GM19035 (cell line): ENCODE measurements around the gene MERTK.
"Not testable (repeated sequence)": the region's sequence is repeated elsewhere in the genome, so short reads cannot be mapped to it uniquely, and the experiment has no call there.

Source experiments
- ATAC-seq: cut with Tn5 transposase; IDR thresholded peaks from one replicate; pipeline ENCODE4 v1.9.1; 2021; ENCODE audit not compliant: unreplicated experiment

The MERTK gene

GRCh38 chr2:111909079-111909478 lies 10.7 kb downstream of the MERTK start:
- no peak for ATAC-seq

DNA sequence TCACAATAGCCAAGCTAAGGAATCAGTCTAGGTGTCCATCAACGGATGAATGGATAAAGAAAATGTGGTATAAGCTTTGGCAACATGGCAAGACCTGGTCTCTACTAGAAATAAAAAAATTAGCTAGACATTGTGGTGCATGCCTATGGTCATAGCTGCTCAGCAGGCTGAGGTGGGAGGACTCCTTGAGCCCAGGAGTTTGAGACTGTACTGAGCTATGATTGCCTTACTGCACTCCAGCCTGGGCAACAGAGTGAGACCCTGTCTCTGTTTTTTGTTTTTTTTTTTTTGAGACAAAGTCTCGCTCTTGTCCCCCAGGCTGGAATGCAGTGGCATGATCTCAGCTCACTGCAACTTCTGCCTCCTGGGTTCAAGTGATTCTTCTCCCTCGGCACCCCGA lies 11.6 kb downstream of the MERTK start:
- ATAC-seq, result not testable (repeated sequence)

- no peak for ATAC-seq
Measured at GRCh38 chr2:111910609-111911277, 12.3 kb downstream of the MERTK start.

GRCh38 chr2:111911295-111911977 lies 13.0 kb downstream of the MERTK start:
- not testable (repeated sequence) for ATAC-seq

DNA sequence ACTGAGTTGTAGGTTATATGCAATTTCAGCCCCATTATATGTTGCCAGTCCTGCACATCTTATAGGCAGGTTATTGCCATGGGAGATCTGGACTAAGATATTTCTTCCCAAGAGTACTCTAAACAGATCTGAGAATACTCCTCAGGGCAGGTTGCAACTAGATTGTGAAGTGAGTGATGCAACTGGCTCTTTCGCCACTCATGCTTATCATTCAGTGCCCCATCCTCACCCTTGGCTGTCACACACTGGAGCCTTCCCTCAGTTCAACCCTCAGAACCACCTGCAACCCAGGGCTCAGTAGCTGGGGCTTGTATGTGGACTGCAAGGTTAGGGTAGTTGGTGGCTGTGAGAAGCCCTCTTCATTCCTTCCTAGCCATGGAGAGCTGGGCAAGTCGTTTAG lies 14.1 kb downstream of the MERTK start:
- no peak for ATAC-seq

- ATAC-seq, result no peak
Measured at GRCh38 chr2:111917106-111917505, 18.7 kb downstream of the MERTK start.

- ATAC-seq, result no peak
Measured at GRCh38 chr2:111918383-111918806, 20.0 kb downstream of the MERTK start.

DNA sequence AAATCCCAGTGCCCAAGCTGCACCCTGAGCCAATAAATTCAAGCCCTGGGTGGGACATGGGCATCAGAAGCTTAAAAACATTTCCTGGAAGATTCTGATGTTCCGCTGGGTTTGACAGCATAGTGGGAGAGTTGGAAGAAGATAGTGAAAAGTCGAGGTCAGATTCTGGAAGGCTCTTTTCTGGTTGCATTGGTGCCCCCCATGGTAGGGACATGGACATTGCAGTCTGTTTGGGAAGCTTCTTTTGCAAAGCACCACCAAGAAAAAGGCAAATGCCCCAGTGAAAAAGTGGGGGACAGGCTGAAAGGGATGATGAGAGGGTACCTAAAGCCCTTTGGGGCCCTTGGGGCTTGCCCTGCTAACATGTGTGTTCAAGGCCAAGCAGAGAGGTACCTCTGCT lies 21.0 kb downstream of the MERTK start:
- no peak for ATAC-seq

DNA sequence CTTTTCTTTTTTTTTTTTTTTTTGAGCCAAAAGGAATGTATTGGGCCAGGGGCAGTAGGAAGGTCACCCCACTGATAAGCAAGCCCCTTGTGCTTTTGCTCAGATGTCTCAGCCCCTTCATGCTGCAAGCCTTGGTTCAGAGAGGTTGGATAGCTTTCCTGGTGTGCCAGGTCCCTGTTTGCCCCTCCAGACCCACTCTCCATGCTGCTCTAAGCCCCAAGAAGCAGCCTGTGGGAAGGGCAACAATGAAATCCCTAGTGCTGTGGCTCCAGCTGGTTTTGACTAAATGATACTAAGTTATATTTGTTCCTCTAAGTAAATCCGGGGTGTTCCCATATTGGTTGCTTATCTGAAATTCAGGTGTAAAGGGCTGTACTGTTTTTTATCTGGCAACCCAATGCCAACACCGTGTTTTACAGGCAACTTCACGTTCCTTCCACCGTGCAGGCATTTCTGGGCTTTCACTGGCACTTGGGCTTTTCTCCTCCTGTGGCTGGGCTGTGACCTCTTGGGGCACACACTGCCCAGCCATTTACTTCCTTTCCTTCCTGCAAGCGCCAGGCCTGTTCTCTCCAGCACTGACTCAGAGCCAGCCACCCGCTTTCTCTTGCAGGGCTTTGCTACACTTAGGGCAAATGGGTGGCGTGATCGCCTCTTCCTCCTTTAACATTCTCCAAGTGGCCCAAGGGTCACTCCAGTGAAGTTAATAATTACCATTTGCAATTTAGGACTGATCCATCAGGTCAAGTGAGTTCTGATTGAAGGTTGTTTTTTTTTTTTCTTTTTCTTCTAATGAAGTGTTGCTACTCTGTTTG lies 21.6 kb downstream of the MERTK start:
- no peak for ATAC-seq

GRCh38 chr2:111923276-111923804 lies 24.9 kb downstream of the MERTK start:
- no peak for ATAC-seq

DNA sequence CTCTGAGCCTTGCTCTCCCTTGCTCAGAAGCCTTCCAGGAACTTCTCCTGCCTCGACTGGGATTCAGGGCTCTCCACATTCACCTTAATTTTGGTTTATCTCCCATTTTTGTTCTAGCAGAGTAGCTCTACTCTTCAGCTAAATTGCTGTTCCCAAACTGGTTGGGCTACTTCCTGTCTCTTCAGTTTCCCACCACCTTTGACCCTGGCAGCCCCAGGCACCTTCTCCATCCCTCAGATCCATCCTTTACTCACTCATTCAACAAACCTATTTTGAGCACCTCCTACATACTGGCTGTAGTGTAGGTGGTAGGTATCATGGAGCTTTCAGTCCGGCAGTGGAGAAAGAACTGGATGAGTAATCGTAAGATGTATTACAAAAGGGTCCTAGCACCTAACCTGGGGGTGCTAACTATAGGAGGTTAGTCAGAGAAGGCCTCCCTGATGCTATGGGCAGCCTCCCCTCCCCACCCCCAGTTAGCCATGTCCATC lies 26.3 kb downstream of the MERTK start:
- ATAC-seq, result no peak

DNA sequence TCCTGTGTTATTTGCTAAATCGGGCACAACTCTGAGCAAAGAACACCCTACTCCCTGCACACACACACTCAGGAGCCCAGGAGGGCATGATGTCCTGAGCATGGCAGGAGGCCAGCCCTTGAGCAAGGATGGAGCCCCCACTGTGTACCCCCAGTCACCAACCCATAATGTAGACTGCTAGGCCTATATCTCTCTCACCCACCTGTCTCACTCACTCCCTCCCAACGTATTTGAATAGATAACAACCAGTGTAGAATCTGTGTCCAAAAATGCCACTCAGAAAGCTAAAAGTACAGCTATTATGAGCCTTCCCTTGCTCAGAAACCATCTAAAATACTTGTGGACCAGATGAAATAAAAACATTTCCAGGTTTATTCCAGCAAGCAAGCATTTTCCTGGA lies 29.3 kb downstream of the MERTK start:
- no peak for ATAC-seq

- no peak for ATAC-seq
Measured at GRCh38 chr2:111930409-111930808, 32.0 kb downstream of the MERTK start.

- ATAC-seq, result no peak
Measured at GRCh38 chr2:111930875-111931274, 32.5 kb downstream of the MERTK start.

DNA sequence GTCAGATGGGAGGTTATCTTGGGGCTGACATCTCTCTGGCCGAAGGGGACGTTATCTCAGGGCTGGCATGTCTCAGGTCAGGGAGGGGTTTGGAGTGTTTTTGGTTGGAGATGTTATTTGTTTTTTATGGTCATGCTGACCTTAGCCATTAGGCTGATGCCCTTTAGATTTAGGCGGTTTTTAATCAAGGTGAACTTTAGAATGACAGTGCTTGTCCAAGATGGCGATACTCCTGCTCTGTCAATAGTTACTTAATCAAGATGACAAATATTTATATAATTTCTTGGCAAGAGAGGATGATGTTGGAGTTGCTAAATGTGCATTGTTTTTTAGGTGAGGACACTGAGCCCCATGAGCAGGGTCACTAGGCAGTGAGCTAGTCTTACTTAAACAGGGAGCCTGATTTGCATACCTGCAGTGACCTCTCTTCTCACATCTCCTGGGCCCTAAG lies 34.5 kb downstream of the MERTK start:
- ATAC-seq, result no peak

GRCh38 chr2:111933900-111934299 lies 35.5 kb downstream of the MERTK start:
- ATAC-seq, result not testable (repeated sequence)

- ATAC-seq, result no peak
Measured at GRCh38 chr2:111936881-111937280, 38.5 kb downstream of the MERTK start.

- no peak for ATAC-seq
Measured at GRCh38 chr2:111938392-111938791, 40.0 kb downstream of the MERTK start.

GRCh38 chr2:111940333-111941196 lies 42.2 kb downstream of the MERTK start:
- no peak for ATAC-seq

DNA sequence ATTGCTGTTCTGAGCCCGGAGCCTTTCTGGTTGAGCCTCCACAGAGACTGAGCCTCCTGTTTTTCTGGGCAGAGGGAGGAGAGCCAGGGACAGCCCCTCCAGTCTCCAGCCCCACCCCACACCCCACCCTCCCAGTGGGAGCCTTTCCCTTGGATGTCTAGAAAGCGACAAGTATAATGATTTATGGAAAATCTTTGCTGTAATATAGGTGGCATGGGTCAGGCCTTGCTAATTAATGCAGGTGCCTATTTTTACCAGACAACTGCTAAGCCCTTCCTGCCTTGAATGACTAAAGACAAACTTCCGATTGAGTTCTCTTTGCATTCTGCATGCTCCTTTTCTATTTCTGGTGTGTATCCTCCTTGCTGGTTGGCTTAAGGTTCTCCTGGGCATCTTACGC lies 43.1 kb downstream of the MERTK start:
- ATAC-seq, result no peak
